HG03571 (cell line): ENCODE measurements around the gene MYOM3.

Experiments
- ATAC-seq: cut with Tn5 transposase; IDR thresholded peaks from one replicate; pipeline ENCODE4 v1.9.1; 2021; ENCODE audit not compliant: unreplicated experiment

MYOM3 gene

GRCh38 chr1:24117722-24118409 is 5.9 kb upstream of the MYOM3 start:
- no peak for ATAC-seq

- ATAC-seq, result no peak
Measured at GRCh38 chr1:24117132-24117531, 5.2 kb upstream of the MYOM3 start.

GRCh38 chr1:24114753-24115152 is 2.8 kb upstream of the MYOM3 start:
- no peak for ATAC-seq

GRCh38 chr1:24113641-24114033 is 1.7 kb upstream of the MYOM3 start:
- ATAC-seq, result no peak

GRCh38 chr1:24111262-24111995 is 506 bp downstream of the MYOM3 start:
- no peak for ATAC-seq

GRCh38 chr1:24110642-24111261 is 1.2 kb downstream of the MYOM3 start:
- ATAC-seq, result no peak

- no peak for ATAC-seq
Measured at GRCh38 chr1:24109686-24110475, 2.1 kb downstream of the MYOM3 start.

- ATAC-seq, result no peak
Measured at GRCh38 chr1:24109166-24109483, 2.8 kb downstream of the MYOM3 start.

GRCh38 chr1:24108334-24109165 is 3.4 kb downstream of the MYOM3 start:
- no peak for ATAC-seq

- ATAC-seq, result no peak
Measured at GRCh38 chr1:24107462-24108138, 4.3 kb downstream of the MYOM3 start.

GRCh38 chr1:24105368-24106160 is 6.4 kb downstream of the MYOM3 start:
- ATAC-seq, result no peak

- ATAC-seq, result no peak
Measured at GRCh38 chr1:24104854-24105253, 7.1 kb downstream of the MYOM3 start.

- ATAC-seq, result no peak
Measured at GRCh38 chr1:24103879-24104278, 8.1 kb downstream of the MYOM3 start.

- no peak for ATAC-seq
Measured at GRCh38 chr1:24103408-24103807, 8.5 kb downstream of the MYOM3 start.

- no peak for ATAC-seq
Measured at GRCh38 chr1:24102961-24103360, 9.0 kb downstream of the MYOM3 start.

- no peak for ATAC-seq
Measured at GRCh38 chr1:24101796-24102586, 9.9 kb downstream of the MYOM3 start.

GRCh38 chr1:24100945-24101737 is 10.8 kb downstream of the MYOM3 start:
- ATAC-seq, result no peak
